ENCODE measurements around the gene OR9Q1. TPM values are rescaled to one million over a fixed set of nuclear protein-coding genes. Genes with fewer than 3 reads are reported as not detected.

OR9Q1 gene
- polyA plus RNA-seq, 2 of the 4 experiments (the other 2 are of a cell fraction): not detected

- H3K4me1 ChIP-seq: no peaks in the 10 kb centered on the region
- ChIA-PET POLR2A (no interaction called here), CTCF (no interaction called here)
- H3K4me2 ChIP-seq: no peak overlapping the region
- no peaks in the 10 kb centered on the region for H3K9me3 ChIP-seq
- no peak overlapping the region for H3K4me3 ChIP-seq
- FAIRE-seq: no peak
- TF ChIP-seq CHD4 (IDR thresholded peaks at IDR 0.05; ENCODE audit: borderline replicate concordance) (no peak), MAZ (IDR thresholded peaks at IDR 0.05; ENCODE audit: borderline replicate concordance, low read depth, low read length) (no peak), TFCP2L1 (CRISPR knock-in tag; IDR thresholded peaks at IDR 0.05) (no peak), EHF (CRISPR knock-in tag; IDR thresholded peaks at IDR 0.05) (no peak), POLR2AphosphoS2 (conservative IDR thresholded peaks at IDR 0.05; ENCODE audit: low read length) (no peak), EP300 (IDR thresholded peaks at IDR 0.05) (no peak), REST (IDR thresholded peaks at IDR 0.05) (no peak)
- WGBS (ENCODE audit: missing lambda C conversion rate): no CpG with 5 or more reads among the region's 1 CpG
- H3K27ac ChIP-seq: no peak overlapping the region
- peak; percentile 67 to 73; a peak in 5 of 6 replicates for ATAC-seq
- DNase-seq (ENCODE audit: low read depth in 1 of 2, low spot score in 1 of 2): peak in 1 of 2 experiments; percentile 12
Measured at GRCh38 chr11:58134151-58134550, 110.5 kb downstream of the OR9Q1 start.

GRCh38 chr11:58135171-58135570, 111.5 kb downstream of the OR9Q1 start:
- no peak for ATAC-seq
- no peaks in the 10 kb centered on the region for H3K4me1 ChIP-seq
- no peak overlapping the region for H3K4me2 ChIP-seq
- ChIA-PET CTCF (no interaction called here), POLR2A (no interaction called here)
- TF ChIP-seq RFX5 (IDR thresholded peaks at IDR 0.05): no peak
- no peak for TF ChIP-seq NPAS2 (CRISPR knock-in tag; IDR thresholded peaks at IDR 0.05; ENCODE audit: borderline replicate concordance)
- TF ChIP-seq EHMT2 (IDR thresholded peaks at IDR 0.05; ENCODE audit: low read depth): no peak
- no peak for TF ChIP-seq USF2 (IDR thresholded peaks at IDR 0.05)
- TF ChIP-seq NR3C1 (IDR thresholded peaks at IDR 0.05): no peak
- no peak for FAIRE-seq
- no peak overlapping the region for H3K27ac ChIP-seq
- WGBS (ENCODE audit: missing lambda C conversion rate): 0% methylated on average over 1 of the region's 1 CpG
- DNase-seq (ENCODE audit: low read depth in 1 of 2, low spot score in 1 of 2): no peak
- no peaks in the 10 kb centered on the region for H3K9me3 ChIP-seq
- H3K4me3 ChIP-seq: no peak overlapping the region

GRCh38 chr11:58142761-58143160, 119.1 kb downstream of the OR9Q1 start:
- no peak for ATAC-seq

GRCh38 chr11:58152781-58153180, 129.1 kb downstream of the OR9Q1 start:
- Histone ChIP-seq H3K4me1 (no peaks in the 10 kb centered on the region), H3K27ac (no peak overlapping the region), H3K4me2 (no peak overlapping the region), H3K4me3 (no peak overlapping the region), H3K9me3 (no peaks in the 10 kb centered on the region)
- 2% methylated on average over 3 of the region's 3 CpGs for WGBS (ENCODE audit: missing lambda C conversion rate)
- ChIA-PET CTCF (no interaction called here), POLR2A (no interaction called here)
- no peak for DNase-seq (ENCODE audit: low read depth in 1 of 2, low spot score in 1 of 2)
- no peak for ATAC-seq
- no peak for TF ChIP-seq CBX2 (IDR thresholded peaks at IDR 0.05; ENCODE audit: borderline replicate concordance, low read depth)
- TF ChIP-seq CEBPB (IDR thresholded peaks at IDR 0.05): no peak
- no peak for TF ChIP-seq RNF2 (IDR thresholded peaks at IDR 0.05; ENCODE audit: borderline replicate concordance, low read depth)
- TF ChIP-seq CHD4 (IDR thresholded peaks at IDR 0.05; ENCODE audit: borderline replicate concordance): no peak
- no peak for TF ChIP-seq MAX (IDR thresholded peaks at IDR 0.05)
- TF ChIP-seq BHLHE40 (IDR thresholded peaks at IDR 0.05; ENCODE audit: low read depth, low read length): no peak
- TF ChIP-seq ELK1 (IDR thresholded peaks at IDR 0.05; ENCODE audit: low read depth, low read length): no peak
- no peak for FAIRE-seq

More at GRCh38 chr11:58142761-58143160, 119.1 kb downstream of the OR9Q1 start:
- Histone ChIP-seq H3K27ac (no peak overlapping the region), H3K4me2 (no peak overlapping the region), H3K4me1 (no peaks in the 10 kb centered on the region), H3K4me3 (no peak overlapping the region), H3K9me3 (no peaks in the 10 kb centered on the region)
- POLR2A ChIA-PET: no interaction called here
- FAIRE-seq (no peak), DNase-seq (ENCODE audit: low read depth in 1 of 2, low spot score in 1 of 2) (no peak)
- WGBS (ENCODE audit: missing lambda C conversion rate): 3% methylated on average over 1 of the region's 1 CpG
- CTCF ChIA-PET: no interaction called here
- TF ChIP-seq CBX8 (IDR thresholded peaks at IDR 0.05) (no peak), RNF2 (IDR thresholded peaks at IDR 0.05; ENCODE audit: borderline replicate concordance, low read depth) (no peak), ZSCAN20 (CRISPR knock-in tag; IDR thresholded peaks at IDR 0.05) (no peak), CHD2 (IDR thresholded peaks at IDR 0.05; ENCODE audit: low read length, partially characterized antibody) (no peak), EP300 (IDR thresholded peaks at IDR 0.05) (no peak), HOXA7 (CRISPR knock-in tag; IDR thresholded peaks at IDR 0.05) (no peak), HDAC2 (IDR thresholded peaks at IDR 0.05) (no peak), SREBF2 (IDR thresholded peaks at IDR 0.05) (no peak), SMC3 (IDR thresholded peaks at IDR 0.05) (no peak), KDM5A (IDR thresholded peaks at IDR 0.05) (no peak)
